Ovary (tissue), 9 donors: ENCODE data around the gene ENPP5. TPM values are rescaled to one million over a fixed set of nuclear protein-coding genes. Genes with fewer than 3 reads are reported as not detected.

Source experiments
- DNase-seq, 5 donors: peaks; one replicate each; pipeline ENCODE4 v3.0.0-alpha.2; 2019 to 2020
- H3K27ac ChIP-seq, 2 donors: fragments of 200-600 bp; one replicate each; pipeline versions ENCODE4 v1.5.1 to v1.8.0; 2019 to 2022
- H3K27me3 ChIP-seq: fragments of 200-600 bp; one replicate; pipeline ENCODE4 v1.8.0; 2022
- H3K36me3 ChIP-seq: fragments of 200-600 bp; sonication (generic); one replicate; pipeline ENCODE4 v1.5.1; 2019
- H3K4me1 ChIP-seq: one replicate; pipeline ENCODE4 v1.8.1; 2013; ENCODE audit warnings: mild to moderate bottlenecking, moderate library complexity; ENCODE audit not compliant: insufficient read depth
- H3K4me3 ChIP-seq: fragments of 200-600 bp; sonication (generic); one replicate; pipeline ENCODE4 v1.5.1; 2017
- H3K9me3 ChIP-seq, 2 donors: fragments of 200-600 bp in 1 of 2; sonication (generic) in 1 of 2; one replicate each; pipeline versions ENCODE4 v1.5.1 to v1.8.1; 2013 to 2019; ENCODE audit warnings: mild to moderate bottlenecking in 1 of 2, moderate library complexity in 1 of 2
- CTCF ChIP-seq, 3 donors: fragments of 450-650 bp in 2 of 3; fragments of 200-600 bp in 1 of 3; IDR thresholded peaks; one replicate each; pipeline versions ENCODE4 v1.5.1 to v1.8.0; 2016 to 2022; ENCODE audit warnings: antibody characterized with exemption in 3 of 3, mild to moderate bottlenecking in 1 of 3
- EP300 ChIP-seq: sonication (generic); formaldehyde crosslinking; IDR thresholded peaks from one replicate; pipeline ENCODE4 v1.6.1; 2017; ENCODE audit warnings: antibody characterized with exemption
- POLR2A ChIP-seq: fragments of 450-650 bp; IDR thresholded peaks from one replicate; pipeline ENCODE4 v1.6.1; 2017; ENCODE audit warnings: antibody characterized with exemption, mild to moderate bottlenecking, moderate library complexity
- WGBS, 3 donors: extraction: QIAGEN DNeasy Blood & Tissue Kit in 1 of 3; methylation state at CpG; one replicate each; pipeline versions ENCODE4 v1.1.5 to v1.1.7; 2013 to 2017; 5-methylcytosine and 5-hydroxymethylcytosine counted together
- intact Hi-C, 4 donors: fragments of 100-400 bp; cut with DNase I; formaldehyde crosslinking; loops; one replicate each; pipeline versions ENCODE4 v1.11.0 to v1.15.1; 2022 to 2023
- polyA plus RNA-seq, 2 donors: library from polyadenylated mRNA; stranded (reverse); fragments of 200-250 nt in 1 of 2; fragments of 350-450 nt in 1 of 2; fragmentation: Illumina TruSeq in 1 of 2; extraction: RNeasy Lipid Tissue Mini Kit (QIAGEN cat#74804) in 1 of 2; gene quantifications; one replicate each; pipeline ENCODE4 v1.2.3, GENCODE V29; 2013 to 2014
- total RNA-seq, 7 donors: library from RNA; depleted of rRNA in 2 of 7; stranded (reverse); fragments of >200 nt in 2 of 7; fragmentation: NEBNext Ultra II Directional in 3 of 7; extraction: Animal tissue kit (Norgen Biotek cat#: 25700) in 3 of 7; gene quantifications; one replicate each; pipeline versions ENCODE4 v1.1.0 to v1.2.4, GENCODE V29; 2016 to 2023
- donor health status: DM: no; HTN: no; CAD: no; lungs with moderate emphysema.
- donor health status: DM: no; HTN: no; CAD: no.
- donor health status: Bipolar disorder and iron deficiency.
- donor health status: DM: yes; HTN: yes; CAD: no.
- donor health status: DM: no; HTN: no; CAD: no.
- donor health status: DM: yes; HTN: yes; CAD: no.

ENPP5 gene
- total and polyA plus RNA-seq, 9 donors, result 4.5 to 12.2 (median 8.2) TPM

- Histone ChIP-seq H3K27me3 (no peaks in the 10 kb centered on the region), H3K9me3 (no peaks in the 10 kb centered on the region), H3K4me1 (no peaks in the 10 kb centered on the region), H3K27ac (no peak overlapping the region), H3K36me3 (no peaks in the 10 kb centered on the region), H3K4me3 (no peak overlapping the region)
- 77 to 88% (median 81%) methylated on average over 5 of the region's 5 CpGs for WGBS, 3 donors
- TF ChIP-seq POLR2A (no peak), CTCF (IDR thresholded peaks at IDR 0.05) (no peak), EP300 (no peak)
- intact Hi-C loops, result loop anchor here in 2 of 4 donors (10.0 kb wide), 2 partner anchors 205 to 575 kb away; no protein-coding TSS in a partner anchor
- DNase-seq, result no peak
Observed at GRCh38 chr6:46210294-46210693, 39.5 kb upstream of the ENPP5 start.

DNA sequence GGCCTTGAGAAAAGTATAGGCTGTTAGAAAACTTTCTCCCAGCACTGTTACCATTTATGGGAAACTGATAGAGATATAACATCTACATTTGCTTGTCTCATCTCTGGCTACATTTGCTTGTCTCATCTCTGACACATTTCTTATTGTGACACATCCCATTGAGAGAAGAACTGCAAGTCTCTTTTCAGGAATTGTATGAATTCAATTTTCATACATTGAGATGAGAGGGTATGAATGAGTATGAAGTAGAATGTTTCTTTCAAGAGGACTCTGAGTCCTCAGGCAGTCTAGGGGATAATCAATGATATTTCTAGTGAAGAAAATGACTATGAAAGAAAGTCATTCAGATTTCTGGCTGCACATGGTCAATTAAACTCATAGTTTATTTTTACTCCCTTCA lies 37.5 kb upstream of the ENPP5 start:
- H3K4me3 ChIP-seq, result no peak overlapping the region
- no peaks in the 10 kb centered on the region for H3K27me3 ChIP-seq
- TF ChIP-seq CTCF (IDR thresholded peaks at IDR 0.05), result no peak
- no peak for TF ChIP-seq EP300
- TF ChIP-seq POLR2A, result no peak
- H3K9me3 ChIP-seq, result no peaks in the 10 kb centered on the region
- H3K4me1 ChIP-seq, result no peaks in the 10 kb centered on the region
- intact Hi-C loops, result no loop called here
- no peak for DNase-seq
- no peak overlapping the region for H3K27ac ChIP-seq
- H3K36me3 ChIP-seq, result no peaks in the 10 kb centered on the region

- WGBS, 3 donors, result 95 to 96% (median 95%) methylated on average over 3 of the region's 3 CpGs
- TF ChIP-seq EP300, result no peak
- Histone ChIP-seq H3K4me3 (no peak overlapping the region), H3K9me3 (no peaks in the 10 kb centered on the region), H3K4me1 (no peaks in the 10 kb centered on the region), H3K27ac (no peak overlapping the region), H3K27me3 (no peaks in the 10 kb centered on the region), H3K36me3 (no peaks in the 10 kb centered on the region)
- intact Hi-C loops, result no loop called here
- no peak for DNase-seq
Observed at GRCh38 chr6:46207174-46207573, 36.4 kb upstream of the ENPP5 start.

GRCh38 chr6:46204880-46205650 lies 34.3 kb upstream of the ENPP5 start:
- no peaks in the 10 kb centered on the region for H3K36me3 ChIP-seq
- WGBS, 3 donors, result 96 to 98% (median 97%) methylated on average over 29 of the region's 29 CpGs

More at GRCh38 chr6:46204880-46205650, 34.3 kb upstream of the ENPP5 start:
- H3K4me1 ChIP-seq, result no peaks in the 10 kb centered on the region
- no peak overlapping the region for H3K27ac ChIP-seq
- H3K4me3 ChIP-seq, result no peak overlapping the region
- no peak for DNase-seq
- intact Hi-C loops, result no loop called here
- no peaks in the 10 kb centered on the region for H3K9me3 ChIP-seq
- no peak for TF ChIP-seq EP300
- TF ChIP-seq POLR2A, result no peak
- no peak for TF ChIP-seq CTCF (IDR thresholded peaks at IDR 0.05)
- no peaks in the 10 kb centered on the region for H3K27me3 ChIP-seq
